Stimulated activated naive CD8-positive, alpha-beta T cell treated with anti-CD3 and anti-CD28 coated beads, Interleukin-15, amount 100 ng/mL, for 72 hours (primary cell): Measurements from ENCODE around the gene TMEFF1.

ENCODE experiments used
- ATAC-seq: fragments of 150-1000 bp; cut with Tn5 transposase; 2 replicates; pipeline ENCODE4 v1.10.0; 2021; ENCODE audit warnings: mild to moderate bottlenecking, moderate library complexity
- DNase-seq, 2 donors: peaks; one replicate each; pipeline ENCODE4 v3.0.0; 2021 to 2022
- H3K27ac Mint-ChIP-seq, 2 donors: one replicate each; pipeline ENCODE4 v1.8.0; 2022; ENCODE audit warnings: mild to moderate bottlenecking in 2 of 2, mixed read lengths in 2 of 2, moderate library complexity in 2 of 2
- H3K27me3 Mint-ChIP-seq: one replicate; pipeline ENCODE4 v1.8.0; 2022; ENCODE audit warnings: mixed read lengths
- H3K4me1 Mint-ChIP-seq: one replicate; pipeline ENCODE4 v1.8.0; 2022; ENCODE audit warnings: mild to moderate bottlenecking, mixed read lengths
- H3K4me3 Mint-ChIP-seq, 2 donors: one replicate each; pipeline ENCODE4 v1.8.0; 2022; ENCODE audit warnings: mild to moderate bottlenecking in 2 of 2, mixed read lengths in 2 of 2, moderate library complexity in 1 of 2
- H3K9me3 Mint-ChIP-seq, 2 donors: one replicate each; pipeline ENCODE4 v1.8.0; 2022; ENCODE audit warnings: mixed read lengths in 2 of 2

TMEFF1 gene

GRCh38 chr9:100441911-100442361, 31.0 kb upstream of the TMEFF1 start:
- H3K4me3 Mint-ChIP-seq, result no peak overlapping the region

DNA sequence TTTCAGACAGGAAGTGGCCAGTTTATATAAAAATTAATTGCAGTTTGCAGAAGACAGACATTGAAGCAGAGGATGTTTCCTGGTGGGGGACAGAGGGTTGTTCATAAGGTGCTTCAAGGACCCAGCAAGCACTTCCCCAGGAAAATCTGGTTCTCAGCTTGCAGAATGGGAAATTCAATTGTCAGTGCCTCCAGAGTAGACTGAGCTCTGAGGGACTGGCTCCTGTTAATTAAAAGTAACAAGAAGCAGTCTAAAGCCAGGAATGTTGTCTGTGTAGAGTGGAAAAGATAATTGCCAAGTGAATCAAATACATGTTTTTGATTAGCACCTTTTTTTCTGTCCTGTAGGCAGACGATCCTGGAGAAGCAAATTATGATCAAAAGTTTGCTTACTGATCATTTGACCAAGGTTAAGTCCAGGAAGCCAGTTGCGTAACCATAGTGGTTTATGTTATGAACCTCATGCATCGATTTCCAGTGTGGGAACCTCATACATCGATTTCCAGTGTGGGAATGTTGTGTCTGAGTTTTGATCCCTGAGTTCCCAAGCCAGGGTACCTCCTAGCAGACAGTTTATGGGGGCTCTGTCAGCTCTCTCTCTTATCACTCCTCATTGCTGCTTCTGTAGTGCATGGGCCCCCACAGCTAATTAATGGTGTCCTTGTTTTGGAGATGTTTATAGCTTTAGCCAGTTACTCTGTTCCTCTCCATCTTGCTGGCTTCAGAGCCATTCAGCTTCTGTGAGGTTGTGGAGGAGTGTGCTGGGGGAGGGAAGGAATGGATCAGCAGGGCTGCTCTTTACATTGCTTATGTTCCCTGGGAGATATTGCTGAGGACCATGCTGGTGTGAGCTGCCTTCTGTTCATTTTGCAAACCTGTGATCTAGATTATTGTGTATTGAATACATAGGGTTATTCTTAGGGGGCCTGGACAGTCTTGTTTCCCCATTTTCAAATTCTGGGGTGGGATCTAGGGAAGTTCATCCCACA, 28.9 kb upstream of the TMEFF1 start:
- no peak for ATAC-seq
- no peak overlapping the region for H3K27ac Mint-ChIP-seq
- no peak for DNase-seq
- H3K27me3 Mint-ChIP-seq, result no peaks in the 10 kb centered on the region
- H3K4me3 Mint-ChIP-seq, result no peak overlapping the region
- H3K9me3 Mint-ChIP-seq, result no peaks in the 10 kb centered on the region
- peaks cover 1% of the 10 kb centered on the region for H3K4me1 Mint-ChIP-seq

More at GRCh38 chr9:100441911-100442361, 31.0 kb upstream of the TMEFF1 start:
- Mint-ChIP-seq H3K27ac (no peak overlapping the region), H3K4me1 (no peaks in the 10 kb centered on the region), H3K9me3 (no peaks in the 10 kb centered on the region), H3K27me3 (no peaks in the 10 kb centered on the region)
- ATAC-seq, result no peak
- no peak for DNase-seq

DNA sequence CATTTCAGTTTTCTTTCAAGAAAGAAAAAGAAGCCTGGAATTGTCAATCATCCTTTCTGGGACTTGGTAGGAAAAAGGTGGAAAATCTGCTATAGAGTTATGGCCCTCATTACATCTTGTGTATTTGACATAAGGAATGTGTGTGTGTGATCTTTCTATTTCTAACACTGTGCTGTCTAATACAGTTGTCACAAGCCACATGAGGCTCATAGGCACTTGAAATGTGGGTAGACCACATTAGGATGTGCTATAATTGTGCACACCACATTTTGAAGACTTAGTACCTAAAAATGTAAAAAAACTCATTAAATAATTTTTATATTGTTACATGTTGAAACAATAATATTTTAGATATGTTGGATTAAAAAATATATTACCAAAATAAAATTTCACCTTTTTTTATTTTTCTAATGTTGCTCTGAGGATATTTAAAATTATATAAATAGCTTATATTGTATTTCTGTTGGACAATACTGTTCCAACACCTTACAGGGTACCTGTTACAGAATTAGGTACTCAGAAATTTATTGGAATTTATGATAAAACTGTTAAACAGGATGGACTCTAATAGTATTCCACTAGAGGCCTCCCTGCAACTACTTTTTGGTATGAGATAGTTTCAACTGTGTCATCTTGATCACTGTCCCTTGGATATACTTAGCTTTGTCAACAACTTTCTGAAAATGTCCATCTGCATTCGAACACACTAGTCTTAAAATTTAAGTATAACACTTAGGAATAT, 27.6 kb upstream of the TMEFF1 start:
- Mint-ChIP-seq H3K4me1 (peaks cover 10% of the 10 kb centered on the region), H3K9me3 (no peaks in the 10 kb centered on the region), H3K27me3 (no peaks in the 10 kb centered on the region), H3K4me3 (no peak overlapping the region), H3K27ac (no peak overlapping the region)
- ATAC-seq (no peak), DNase-seq (no peak)

DNA sequence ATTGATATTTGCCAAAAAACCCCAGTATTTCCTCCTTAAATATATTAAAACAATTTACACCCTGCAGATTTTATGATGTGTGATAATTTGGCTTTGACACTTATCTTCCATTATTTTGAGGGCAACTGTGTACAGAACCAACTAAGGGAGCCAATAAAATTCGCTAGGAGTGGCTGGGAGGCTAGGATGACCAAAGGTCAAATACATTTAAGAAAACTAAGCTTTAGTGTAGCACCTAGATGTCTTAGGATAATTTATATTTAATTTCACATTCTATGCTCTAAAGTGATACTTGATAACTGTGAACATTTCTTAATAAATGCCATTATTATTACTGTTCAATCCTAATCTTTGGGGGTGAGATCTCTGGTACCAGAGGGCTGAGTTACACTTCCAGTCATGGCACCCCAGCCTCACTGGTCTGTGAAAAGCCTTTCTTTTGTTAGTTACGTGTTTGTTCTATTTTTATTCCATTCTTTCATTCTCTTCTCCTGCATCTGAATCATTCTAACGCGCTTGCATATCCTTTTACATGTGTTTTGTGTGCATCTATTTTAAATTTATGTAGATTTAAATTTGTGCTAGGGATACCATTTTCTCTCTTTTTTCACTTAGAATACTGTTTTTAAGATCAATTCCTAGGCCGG, 26.9 kb upstream of the TMEFF1 start:
- no peak overlapping the region for H3K27ac Mint-ChIP-seq
- peaks cover 10% of the 10 kb centered on the region for H3K4me1 Mint-ChIP-seq
- H3K9me3 Mint-ChIP-seq, result no peaks in the 10 kb centered on the region
- DNase-seq (no peak), ATAC-seq (no peak)
- H3K27me3 Mint-ChIP-seq, result no peaks in the 10 kb centered on the region
- H3K4me3 Mint-ChIP-seq, result no peak overlapping the region

GRCh38 chr9:100447041-100447440, 25.9 kb upstream of the TMEFF1 start:
- Mint-ChIP-seq H3K27me3 (no peaks in the 10 kb centered on the region), H3K9me3 (no peaks in the 10 kb centered on the region), H3K4me3 (no peak overlapping the region), H3K4me1 (peaks cover 10% of the 10 kb centered on the region), H3K27ac (no peak overlapping the region)
- no peak for DNase-seq
- no peak for ATAC-seq

DNA sequence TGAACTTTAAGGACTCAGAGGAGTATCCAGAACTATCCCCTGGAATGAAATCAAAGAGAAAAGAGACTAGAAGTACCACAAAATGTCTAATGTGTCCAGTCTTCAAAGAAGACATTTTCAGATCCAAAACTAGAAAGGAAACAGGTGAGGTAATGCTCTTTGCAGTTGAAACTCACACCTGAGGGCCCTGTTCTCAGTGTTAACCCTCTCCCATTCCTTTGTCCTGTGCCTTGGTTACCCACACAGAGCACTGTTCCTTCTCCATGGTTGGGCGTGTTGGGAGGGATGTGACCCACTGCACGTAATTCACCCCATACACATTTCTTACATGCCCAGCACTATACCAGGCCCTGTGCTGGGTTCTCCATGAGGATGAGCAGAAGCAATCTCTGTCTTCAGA, 24.7 kb upstream of the TMEFF1 start:
- Mint-ChIP-seq H3K27me3 (no peaks in the 10 kb centered on the region), H3K4me1 (peaks cover 10% of the 10 kb centered on the region), H3K4me3 (no peak overlapping the region), H3K9me3 (no peaks in the 10 kb centered on the region), H3K27ac (no peak overlapping the region)
- ATAC-seq (no peak), DNase-seq (no peak)

DNA sequence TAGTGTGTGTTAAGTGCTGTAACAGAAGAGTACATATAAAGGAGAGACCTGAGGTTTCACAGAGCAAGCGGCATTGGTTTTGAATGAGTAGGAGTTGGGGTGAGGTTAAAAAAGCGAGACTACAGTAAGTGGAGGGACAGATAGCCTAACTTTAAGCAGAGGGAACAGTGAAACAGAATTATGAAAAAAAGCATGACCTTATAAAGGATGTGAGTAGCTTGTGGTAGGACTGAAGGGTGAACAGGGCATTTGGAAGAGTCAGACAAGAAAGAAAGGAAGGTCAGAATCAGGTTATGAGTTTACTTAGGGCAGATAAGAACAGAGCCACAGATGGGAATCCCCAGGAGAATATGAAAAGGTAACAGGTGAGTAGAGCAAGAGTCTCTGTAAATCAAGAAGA, 23.5 kb upstream of the TMEFF1 start:
- Mint-ChIP-seq H3K27me3 (no peaks in the 10 kb centered on the region), H3K4me1 (peaks cover 10% of the 10 kb centered on the region), H3K9me3 (no peaks in the 10 kb centered on the region), H3K27ac (peak overlapping the region in 1 of 2 donors; percentile 8), H3K4me3 (no peak overlapping the region)
- ATAC-seq (peak; percentile 89), DNase-seq (no peak)

DNA sequence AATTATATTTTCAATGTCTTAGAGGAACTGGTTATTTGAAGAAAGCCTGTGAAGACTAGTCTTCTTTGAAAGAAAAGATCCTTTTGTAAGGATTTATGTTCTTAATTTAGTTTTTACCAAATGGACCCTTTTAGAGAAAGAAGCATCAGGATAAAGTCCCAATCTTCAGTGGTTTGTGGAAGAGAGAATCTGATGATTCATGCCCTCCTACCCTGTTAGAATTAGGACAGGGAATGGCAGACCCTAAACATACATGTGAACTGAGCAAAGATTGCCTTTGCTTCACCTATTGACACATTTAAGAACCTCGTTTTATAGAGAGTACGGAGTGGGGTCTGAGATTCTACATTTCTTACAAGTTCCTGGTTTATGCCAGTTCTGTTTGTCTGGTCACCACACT, 20.1 kb upstream of the TMEFF1 start:
- Mint-ChIP-seq H3K4me3 (no peak overlapping the region), H3K27ac (no peak overlapping the region), H3K27me3 (no peaks in the 10 kb centered on the region), H3K4me1 (peaks cover 10% of the 10 kb centered on the region), H3K9me3 (no peaks in the 10 kb centered on the region)
- ATAC-seq (no peak), DNase-seq (no peak)

GRCh38 chr9:100455470-100455869, 17.5 kb upstream of the TMEFF1 start:
- peaks cover 7% of the 10 kb centered on the region for H3K27me3 Mint-ChIP-seq
- ATAC-seq, result no peak
- DNase-seq, result no peak
- H3K9me3 Mint-ChIP-seq, result no peaks in the 10 kb centered on the region
- no peaks in the 10 kb centered on the region for H3K4me1 Mint-ChIP-seq
- no peak overlapping the region for H3K4me3 Mint-ChIP-seq
- H3K27ac Mint-ChIP-seq, result no peak overlapping the region

GRCh38 chr9:100457517-100457916, 15.4 kb upstream of the TMEFF1 start:
- Mint-ChIP-seq H3K27ac (peak overlapping the region in 1 of 2 donors; percentile 47), H3K27me3 (peaks cover 7% of the 10 kb centered on the region), H3K4me1 (no peaks in the 10 kb centered on the region), H3K9me3 (no peaks in the 10 kb centered on the region), H3K4me3 (no peak overlapping the region)
- no peak for DNase-seq
- ATAC-seq, result no peak

DNA sequence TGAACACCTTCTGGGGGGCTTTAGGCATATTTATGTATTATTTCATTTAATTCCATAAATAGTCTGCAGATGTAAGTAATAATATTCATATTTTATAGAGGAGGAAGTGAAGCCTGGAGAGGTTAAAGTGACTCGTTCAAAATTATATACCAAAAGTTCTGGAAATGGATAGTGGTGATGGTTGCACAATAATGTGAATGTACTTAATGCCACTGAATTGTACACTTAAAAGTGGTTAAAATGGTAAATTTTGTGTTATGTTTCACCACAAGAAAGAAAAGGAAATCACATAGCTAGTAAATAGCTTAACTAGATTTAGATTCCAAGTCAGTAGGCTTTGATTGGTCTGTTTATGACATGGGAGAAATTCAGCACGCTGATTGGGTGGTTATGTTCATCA, 13.0 kb upstream of the TMEFF1 start:
- Mint-ChIP-seq H3K4me1 (no peaks in the 10 kb centered on the region), H3K27ac (no peak overlapping the region), H3K4me3 (no peak overlapping the region), H3K9me3 (no peaks in the 10 kb centered on the region), H3K27me3 (peaks cover 13% of the 10 kb centered on the region)
- DNase-seq, result no peak
- ATAC-seq, result no peak

DNA sequence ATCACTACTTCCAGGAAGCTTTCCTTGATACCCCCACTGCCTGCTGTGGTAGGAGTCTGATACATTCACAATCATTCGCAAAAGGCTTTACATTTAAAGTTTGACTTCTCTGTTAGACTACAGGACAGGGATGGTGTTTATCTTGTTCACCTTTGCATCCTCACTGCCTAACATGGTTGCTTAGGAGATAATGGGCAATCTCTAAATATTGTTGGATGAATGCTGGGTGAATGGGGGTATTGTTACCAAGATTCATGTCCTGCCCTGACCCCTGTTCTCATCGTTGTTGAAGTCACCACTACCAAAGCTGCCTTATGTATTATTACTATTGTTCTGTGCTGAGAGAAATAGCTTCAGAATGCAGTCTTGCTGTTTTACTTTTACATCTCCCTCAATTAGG, 7.7 kb upstream of the TMEFF1 start:
- DNase-seq (no peak), ATAC-seq (no peak)
- H3K27ac Mint-ChIP-seq, result no peak overlapping the region
- H3K4me3 Mint-ChIP-seq, result no peak overlapping the region
- no peaks in the 10 kb centered on the region for H3K4me1 Mint-ChIP-seq
- H3K9me3 Mint-ChIP-seq, result no peaks in the 10 kb centered on the region
- H3K27me3 Mint-ChIP-seq, result peaks cover 7% of the 10 kb centered on the region

GRCh38 chr9:100465761-100466160, 7.2 kb upstream of the TMEFF1 start:
- Mint-ChIP-seq H3K9me3 (no peaks in the 10 kb centered on the region), H3K4me3 (no peak overlapping the region), H3K27me3 (peaks cover 12% of the 10 kb centered on the region), H3K27ac (no peak overlapping the region), H3K4me1 (no peaks in the 10 kb centered on the region)
- ATAC-seq (no peak), DNase-seq (no peak)

- DNase-seq (no peak), ATAC-seq (no peak)
- H3K27me3 Mint-ChIP-seq, result peaks cover 13% of the 10 kb centered on the region
- H3K27ac Mint-ChIP-seq, result no peak overlapping the region
- H3K4me1 Mint-ChIP-seq, result no peaks in the 10 kb centered on the region
- H3K9me3 Mint-ChIP-seq, result no peaks in the 10 kb centered on the region
- no peak overlapping the region for H3K4me3 Mint-ChIP-seq
Observed at GRCh38 chr9:100466171-100466828, 6.6 kb upstream of the TMEFF1 start.

- Mint-ChIP-seq H3K9me3 (no peaks in the 10 kb centered on the region), H3K4me3 (no peak overlapping the region), H3K27me3 (peaks cover 18% of the 10 kb centered on the region), H3K27ac (no peak overlapping the region), H3K4me1 (no peaks in the 10 kb centered on the region)
- DNase-seq, result no peak
- no peak for ATAC-seq
Observed at GRCh38 chr9:100466829-100467221, 6.1 kb upstream of the TMEFF1 start.
